Endothelial cell of umbilical vein (primary cell): ENCODE results near the gene SLFNL1. TPM values are rescaled to one million over a fixed set of nuclear protein-coding genes. Genes with fewer than 3 reads are reported as not detected.

Experiments used
- BruUV-seq: library from RNA; stranded (reverse); fragments of 400-500 nt; replicated peaks from 2 replicates; lab custom pipeline; 2021; lab: Mats Ljungman, UMichigan
- CTCF ChIA-PET: fragments of 300-600, 350-600 bp; sonication (Branson Sonifier 250); formaldehyde crosslinking; loops from one replicate; lab custom pipeline; 2021; ENCODE audit warnings: antibody characterized with exemption, inconsistent platforms; lab: Charles Lee
- POLR2A ChIA-PET: fragments of 300-600, 350-600 bp; sonication (Branson Sonifier 250); formaldehyde crosslinking; loops from one replicate; lab custom pipeline; 2021; ENCODE audit warnings: antibody characterized with exemption, inconsistent platforms; lab: Charles Lee
- DNase-seq: peaks from one replicate; pipeline ENCODE4 v3.0.0-alpha.2; 2011; ENCODE audit warnings: low read depth, low spot score
- FAIRE-seq: peaks from 2 replicates; lab custom pipeline; 2011; peaks lifted over from hg19 to GRCh38; lab: Jason Lieb, UNC
- H2AFZ ChIP-seq: 2 replicates; pipeline ENCODE4 v1.6.0; 2012; ENCODE audit warnings: low read depth, low read length, control low read depth, inconsistent platforms
- H3K27ac ChIP-seq: 2 replicates; pipeline ENCODE4 v1.5.1; 2011; ENCODE audit warnings: low read depth, mild to moderate bottlenecking, control low read depth, low read length, moderate library complexity; ENCODE audit not compliant: insufficient read depth
- H3K27me3 ChIP-seq, 2 experiments: 2 replicates each; pipeline versions ENCODE4 v1.6.0 to v1.6.1; 2011; ENCODE audit warnings: low read length in 2 of 2, mixed read lengths in 1 of 2; ENCODE audit not compliant: control insufficient read depth in 2 of 2, insufficient read depth in 2 of 2
- H3K36me3 ChIP-seq, 2 experiments: 2 replicates in 1 of 2; 3 replicates in 1 of 2; pipeline ENCODE4 v1.5.1; 2011; ENCODE audit warnings: low read length in 2 of 2, mild to moderate bottlenecking in 1 of 2, moderate library complexity in 1 of 2; ENCODE audit not compliant: control insufficient read depth in 2 of 2, insufficient read depth in 2 of 2; ENCODE audit errors: extremely low read depth in 1 of 2
- H3K4me1 ChIP-seq: 3 replicates; pipeline ENCODE4 v1.5.1; 2011; ENCODE audit warnings: mild to moderate bottlenecking, low read length; ENCODE audit not compliant: control insufficient read depth, insufficient read depth; ENCODE audit errors: extremely low read depth
- H3K4me2 ChIP-seq: 2 replicates; pipeline ENCODE4 v1.6.1; 2011; ENCODE audit warnings: low read length, control low read depth, mixed read lengths; ENCODE audit not compliant: insufficient read depth
- H3K4me3 ChIP-seq, 3 experiments: fragments of 200-600 bp in 1 of 3; sonication (generic), shearing (Covaris generic) in 1 of 3; replicated peaks in 1 of 3; 2 replicates each; pipeline ENCODE4 v1.5.1; 2011 to 2016; ENCODE audit warnings: control low read depth in 3 of 3, low read length in 3 of 3, mild to moderate bottlenecking in 2 of 3, inconsistent platforms in 1 of 3, low read depth in 1 of 3, moderate library complexity in 1 of 3; ENCODE audit not compliant: insufficient read depth in 1 of 3
- H3K79me2 ChIP-seq: 2 replicates; pipeline ENCODE4 v1.6.0; 2012; ENCODE audit warnings: low read length, inconsistent platforms; ENCODE audit not compliant: control insufficient read depth, insufficient read depth
- H3K9ac ChIP-seq: replicated peaks from 2 replicates; pipeline ENCODE3; 2011; ENCODE audit warnings: low read length, control low read depth; ENCODE audit not compliant: insufficient read depth; ENCODE audit errors: extremely low read depth
- H3K9me1 ChIP-seq: replicated peaks from 3 replicates; pipeline ENCODE4 v1.6.0; 2011; ENCODE audit warnings: mild to moderate bottlenecking, low read length; ENCODE audit not compliant: control insufficient read depth, insufficient read depth; ENCODE audit errors: extremely low read depth
- H3K9me3 ChIP-seq: replicated peaks from 2 replicates; pipeline ENCODE4 v1.5.1; 2012; ENCODE audit warnings: low read length, inconsistent platforms; ENCODE audit not compliant: control insufficient read depth, insufficient read depth
- H4K20me1 ChIP-seq: replicated peaks from 2 replicates; pipeline ENCODE3; 2011; ENCODE audit warnings: mild to moderate bottlenecking, low read length; ENCODE audit not compliant: control insufficient read depth, insufficient read depth; ENCODE audit errors: extremely low read depth
- CTCF ChIP-seq, 2 donors: IDR thresholded peaks; 1 replicate in 1 of 2; 2 replicates in 1 of 2; pipeline ENCODE4 v1.5.1; 2011; ENCODE audit warnings: low read length in 2 of 2, mild to moderate bottlenecking in 2 of 2, moderate library complexity in 2 of 2, control low read depth in 1 of 2, inconsistent platforms in 1 of 2, low read depth in 1 of 2; ENCODE audit not compliant: insufficient read depth in 1 of 2; ENCODE audit errors: extremely low read depth in 1 of 2
- EZH2 ChIP-seq: IDR thresholded peaks from 2 replicates; pipeline ENCODE4 v1.6.1; 2012; ENCODE audit warnings: borderline replicate concordance, low read depth, mild to moderate bottlenecking, moderate library complexity, low read length, inconsistent platforms; ENCODE audit not compliant: severe bottlenecking
- FOS ChIP-seq: IDR thresholded peaks from 2 replicates; pipeline ENCODE4 v1.6.1; 2011; ENCODE audit warnings: mild to moderate bottlenecking, low read length, moderate library complexity, borderline replicate concordance; ENCODE audit not compliant: insufficient read depth
- GATA2 ChIP-seq: IDR thresholded peaks from 2 replicates; pipeline ENCODE4 v1.7.0; 2011; ENCODE audit warnings: low read depth, mild to moderate bottlenecking, moderate library complexity, mixed read lengths, low read length; ENCODE audit not compliant: insufficient read length, insufficient read depth
- JUN ChIP-seq: IDR thresholded peaks from 2 replicates; pipeline ENCODE4 v1.6.1; 2011; ENCODE audit warnings: borderline replicate concordance, low read depth; ENCODE audit not compliant: insufficient read length, insufficient read depth
- MAX ChIP-seq: IDR thresholded peaks from 2 replicates; pipeline ENCODE4 v1.6.1; 2011; ENCODE audit not compliant: insufficient read depth, insufficient read length
- MYC ChIP-seq: IDR thresholded peaks from one replicate; pipeline ENCODE4 v1.6.1; 2011; ENCODE audit warnings: mild to moderate bottlenecking, low read depth, low read length
- POLR2A ChIP-seq: IDR thresholded peaks from 2 replicates; pipeline ENCODE4 v1.6.1; 2012; ENCODE audit warnings: low read depth, mild to moderate bottlenecking, control low read depth, low read length
- POLR2AphosphoS5 ChIP-seq: IDR thresholded peaks from 2 replicates; pipeline ENCODE4 v1.6.1; 2012; ENCODE audit warnings: low read depth, mild to moderate bottlenecking, control low read depth, low read length, moderate library complexity; ENCODE audit not compliant: insufficient read depth
- dilution Hi-C: fragments of 300-500 bp; cut with MboI; formaldehyde crosslinking; loops from one replicate; pipeline ENCODE4 v1.15.0; 2019; ENCODE audit warnings: low sequenced_read_pairs; ENCODE audit not compliant: extremely low pct_ligation_motif_present
- intact Hi-C: fragments of 100-400 bp; cut with micrococcal nuclease; formaldehyde crosslinking; loops from one replicate; pipeline ENCODE4 v1.10.0; 2022
- polyA plus RNA-seq, 4 experiments: library from polyadenylated mRNA; depleted of rRNA in 3 of 4; stranded (reverse) in 3 of 4; unstranded in 1 of 4; fragments of >200 nt; gene quantifications; 2 replicates each; pipeline versions ENCODE4 v1.2.1 to v1.2.3, GENCODE V29; 2011 to 2012; ENCODE audit warnings: missing spikeins in 1 of 4
- total RNA-seq: library from RNA; stranded (reverse); gene quantifications from 2 replicates; pipeline ENCODE4 v1.2.3, GENCODE V29; 2021

Gene SLFNL1
- total and polyA plus RNA-seq, 2 donors (not counting 3 experiments of a cell fraction or from before 2014, with no cell fraction given): 0.14 to 0.29 TPM

GRCh38 chr1:41028034-41028642 is 6.6 kb upstream of the SLFNL1 start:
- H3K4me2 ChIP-seq: no peak overlapping the region
- H3K9me3 ChIP-seq: no peaks in the 10 kb centered on the region
- POLR2A ChIA-PET: no interaction called here
- no TSS peak for BruUV-seq
- H3K79me2 ChIP-seq: no peaks in the 10 kb centered on the region
- H3K4me3 ChIP-seq: no peak overlapping the region
- no peak for DNase-seq
- CTCF ChIA-PET: no interaction called here
- intact Hi-C loops (no loop called here), dilution Hi-C loops (no loop called here)
- no peak overlapping the region for H2AFZ ChIP-seq
- TF ChIP-seq EZH2 (no peak), FOS (no peak), CTCF (IDR thresholded peaks at IDR 0.05; ENCODE audit: extremely low read depth in 1 of 2, insufficient read depth in 1 of 2, low read depth in 1 of 2, low read length in 2 of 2) (no peak), POLR2A (no peak), MYC (no peak), POLR2AphosphoS5 (no peak), JUN (no peak), GATA2 (no peak), MAX (no peak)
- no peak for FAIRE-seq
- H3K4me1 ChIP-seq: peaks cover 18% of the 10 kb centered on the region
- no peaks in the 10 kb centered on the region for H4K20me1 ChIP-seq
- no peaks in the 10 kb centered on the region for H3K9me1 ChIP-seq
- no peak overlapping the region for H3K9ac ChIP-seq
- H3K36me3 ChIP-seq: peaks cover 0 to 19% of the 10 kb centered on the region in 2 experiments
- H3K27ac ChIP-seq: no peak overlapping the region
- no peaks in the 10 kb centered on the region for H3K27me3 ChIP-seq
